Testis (tissue), 2 donors: ENCODE measurements around the gene PITX3.

Source experiments
- CTCF ChIP-seq, 3 experiments: fragments of 450-650 bp in 2 of 3; fragments of 200-600 bp in 1 of 3; sonication (generic) in 1 of 3; IDR thresholded peaks; one replicate each; pipeline ENCODE4 v1.5.1; 2016 to 2019; ENCODE audit warnings: antibody characterized with exemption in 3 of 3, mild to moderate bottlenecking in 2 of 3, moderate library complexity in 1 of 3
- POLR2A ChIP-seq: fragments of 450-650 bp; IDR thresholded peaks from one replicate; pipeline ENCODE4 v1.6.1; 2017; ENCODE audit warnings: antibody characterized with exemption, mild to moderate bottlenecking, moderate library complexity

GRCh38 chr10:102191956-102192355 is 49.4 kb downstream of the PITX3 start:
- TF ChIP-seq CTCF (IDR thresholded peaks at IDR 0.05) (no peak), POLR2A (no peak)
